ENCODE results near the gene NRXN3.

DNA sequence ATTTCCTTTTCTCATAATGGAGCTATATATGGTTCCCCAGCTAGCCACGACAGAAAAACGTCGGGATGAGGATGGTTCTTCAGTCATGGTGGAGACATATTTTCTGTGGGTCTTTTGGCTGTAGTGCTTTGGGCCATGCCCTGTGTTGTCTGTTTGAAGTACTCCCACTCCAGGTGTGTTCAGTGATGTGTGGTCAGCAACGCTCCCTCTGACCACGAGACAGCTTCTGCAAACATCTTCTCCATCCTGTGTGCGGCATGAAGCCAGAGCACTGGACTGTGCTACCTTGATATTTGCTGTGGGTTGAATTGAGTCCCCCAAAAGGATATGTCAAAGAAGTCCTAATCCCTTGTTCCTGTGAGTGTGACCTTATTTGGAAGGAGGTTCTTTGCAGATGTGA, 931.2 kb downstream of the NRXN3 start:
- TF ChIP-seq GATA3 (IDR thresholded peaks at IDR 0.05; ENCODE audit: low read depth, low read length) (no peak), GATA2 (IDR thresholded peaks at IDR 0.05; ENCODE audit: low read depth, low read length) (no peak)

Measured in SH-SY5Y (cell line).